UCSD-AML1 (cell line): ENCODE data around the gene BEGAIN.

ENCODE experiments used
- DNase-seq: peaks from one replicate; lab custom pipeline; 2025; ENCODE audit not compliant: unreplicated experiment; lab: John Stamatoyannopoulos, UW

Gene BEGAIN

DNA sequence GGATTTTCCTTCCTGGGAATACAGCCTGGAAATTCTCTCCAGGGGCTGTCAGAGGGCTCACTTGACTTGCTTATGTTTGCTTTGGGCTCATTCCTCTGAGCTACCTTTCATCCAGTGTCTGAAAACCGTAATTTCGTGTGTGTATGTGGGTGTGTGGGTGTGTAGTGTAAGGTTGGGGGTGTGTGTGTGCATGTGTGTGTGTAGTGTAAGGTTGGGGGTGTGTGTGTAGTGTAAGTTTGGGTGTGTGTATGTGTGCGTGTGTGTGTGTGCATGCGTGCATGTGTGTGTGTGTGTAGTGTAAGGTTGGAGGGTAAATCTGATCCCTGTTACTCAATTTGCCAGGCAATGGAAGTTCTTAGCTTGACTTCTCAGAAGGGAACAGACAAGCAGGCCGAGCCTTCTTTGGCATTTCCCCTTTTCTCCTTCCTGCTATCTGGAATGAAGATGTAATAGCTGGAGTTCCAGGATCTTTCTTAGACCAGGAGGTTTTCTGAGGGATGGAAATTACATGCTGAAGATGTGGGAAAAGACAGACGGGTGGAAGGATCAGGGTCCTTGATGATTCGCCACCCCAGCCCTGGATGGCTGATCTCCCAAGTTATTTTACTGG is 15.5 kb upstream of the BEGAIN start:
- DNase-seq, result no peak

DNA sequence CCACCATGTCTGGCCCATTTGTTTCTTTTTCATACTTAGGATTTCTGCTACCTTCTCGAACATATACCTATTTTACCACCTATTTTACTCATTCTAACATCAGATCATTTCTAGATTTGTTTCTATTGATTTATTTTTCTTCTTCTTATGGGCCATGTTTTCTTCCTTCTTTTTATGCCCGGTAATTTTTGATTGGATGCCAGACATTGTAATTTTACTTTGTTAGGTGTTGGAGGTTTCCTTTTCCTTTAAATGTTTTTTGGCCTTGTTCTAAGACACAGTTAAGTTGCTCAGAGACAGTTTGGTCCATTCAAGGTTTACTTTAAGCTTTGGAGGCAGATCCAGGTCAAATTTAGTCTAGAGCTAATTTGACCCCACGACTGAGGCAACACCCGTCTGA is 14.7 kb upstream of the BEGAIN start:
- no peak for DNase-seq

DNA sequence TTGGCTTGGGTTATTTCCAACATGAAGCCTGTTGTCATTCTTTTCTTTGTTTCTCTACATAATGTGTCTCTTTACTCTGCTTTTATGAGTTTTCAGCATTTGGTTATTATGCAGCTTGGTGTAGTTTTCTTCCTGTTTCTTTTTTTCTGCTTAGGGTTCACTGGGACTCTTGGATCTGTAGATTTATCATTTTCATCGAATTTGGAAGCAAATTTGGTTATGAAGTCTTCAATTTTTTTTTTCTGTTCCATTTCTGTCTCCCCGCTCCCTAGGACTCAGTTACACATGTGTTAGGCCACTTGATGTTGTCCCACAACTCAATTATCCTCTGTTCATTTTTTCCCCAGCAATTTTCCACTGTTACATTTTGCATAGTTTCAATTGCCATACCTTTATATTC is 13.8 kb upstream of the BEGAIN start:
- DNase-seq, result no peak

DNA sequence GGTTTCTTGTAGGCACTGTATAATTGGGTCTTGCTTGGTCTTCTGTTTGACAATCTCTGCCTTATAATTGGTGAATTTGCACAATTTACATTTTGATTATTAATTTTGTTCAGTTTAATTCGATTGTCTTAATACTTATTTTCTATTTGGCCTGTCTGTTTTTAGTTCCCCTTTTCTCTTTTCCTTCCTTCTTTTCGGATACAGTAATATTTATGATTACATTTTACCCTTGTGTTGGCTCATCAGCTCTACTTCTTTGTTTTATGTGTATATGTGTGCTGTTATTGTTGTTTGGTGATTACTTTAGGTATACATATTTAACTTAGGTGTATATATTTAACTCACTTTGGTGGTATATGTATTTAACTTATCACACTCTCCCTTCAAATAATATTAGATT is 12.8 kb upstream of the BEGAIN start:
- no peak for DNase-seq

DNA sequence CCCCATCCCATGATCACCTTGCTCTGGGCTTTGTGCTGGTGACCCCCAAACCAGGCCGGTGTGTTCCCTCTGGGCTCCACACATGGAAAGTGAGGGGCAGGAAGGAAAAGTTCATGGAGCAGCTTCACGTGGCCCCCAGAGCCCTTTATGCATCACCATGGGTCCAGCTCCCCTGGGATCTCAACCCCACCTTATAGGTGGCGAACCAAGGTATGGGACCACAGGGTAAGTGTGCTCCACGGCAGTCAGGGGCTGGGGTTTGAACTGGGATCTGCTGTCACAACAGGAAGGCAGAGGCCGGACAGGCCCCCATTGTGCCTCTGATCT is 7.4 kb upstream of the BEGAIN start:
- DNase-seq, result no peak

DNA sequence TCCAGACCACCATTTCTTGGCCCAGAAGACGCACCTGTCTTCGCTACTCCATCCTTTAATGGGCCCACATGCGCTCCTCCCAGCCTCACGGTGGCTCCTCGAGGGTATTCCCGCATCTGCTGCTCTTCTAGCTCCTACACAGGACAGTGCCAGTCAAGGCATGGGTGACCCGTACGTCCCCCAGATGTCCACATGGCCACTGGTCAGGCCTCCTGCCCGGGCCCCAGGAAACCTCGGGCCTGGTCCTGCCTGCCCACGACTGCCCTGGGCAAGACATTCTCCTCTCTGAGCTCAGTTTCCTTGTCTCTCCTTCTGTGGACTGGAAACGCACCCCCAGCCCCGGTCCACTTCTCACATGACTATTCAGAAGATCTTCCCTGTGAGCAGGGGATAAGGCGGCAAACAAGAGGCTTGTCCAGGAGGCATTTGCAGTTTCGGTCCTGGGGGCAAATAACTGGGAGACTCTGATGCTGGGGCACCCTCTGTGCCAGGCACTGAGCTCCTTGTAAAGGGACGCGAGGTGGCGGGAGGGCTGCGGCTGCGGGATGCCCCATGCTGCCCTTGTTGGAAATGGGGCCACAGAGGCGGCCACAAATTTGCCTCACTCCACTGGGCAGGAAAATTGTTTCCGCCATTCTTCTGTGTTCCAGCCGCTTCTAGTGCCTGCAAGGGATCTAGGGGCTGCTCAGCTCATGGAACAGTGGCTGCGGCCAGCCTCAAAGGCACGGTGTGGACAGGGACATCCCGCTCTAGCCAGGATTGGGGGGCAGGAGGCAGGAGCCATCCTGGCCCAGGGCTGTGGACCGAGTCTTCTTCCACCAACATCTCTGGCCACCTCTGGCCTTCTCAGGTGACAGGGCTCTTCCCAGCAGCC is 6.8 kb upstream of the BEGAIN start:
- DNase-seq, result no peak

DNA sequence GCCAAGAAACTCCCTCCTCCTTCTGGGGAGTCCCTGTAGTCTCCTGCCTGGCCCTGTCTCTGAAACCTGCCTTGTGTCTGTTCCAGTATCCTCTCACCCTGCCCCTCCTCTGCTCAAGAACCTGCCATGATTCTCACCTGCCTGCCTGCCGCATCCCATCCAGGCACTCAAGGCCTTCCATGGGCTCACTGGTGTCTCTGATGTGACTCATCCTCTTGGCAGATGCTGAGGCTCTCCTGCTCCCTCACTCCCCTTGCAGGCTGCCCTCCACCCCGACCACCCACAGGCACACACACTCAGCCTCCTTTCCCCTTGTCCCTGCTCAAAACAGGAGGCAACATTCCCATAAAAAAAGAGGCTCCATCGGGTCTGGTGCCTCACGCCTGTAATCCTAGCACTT is 5.8 kb upstream of the BEGAIN start:
- DNase-seq, result no peak

DNA sequence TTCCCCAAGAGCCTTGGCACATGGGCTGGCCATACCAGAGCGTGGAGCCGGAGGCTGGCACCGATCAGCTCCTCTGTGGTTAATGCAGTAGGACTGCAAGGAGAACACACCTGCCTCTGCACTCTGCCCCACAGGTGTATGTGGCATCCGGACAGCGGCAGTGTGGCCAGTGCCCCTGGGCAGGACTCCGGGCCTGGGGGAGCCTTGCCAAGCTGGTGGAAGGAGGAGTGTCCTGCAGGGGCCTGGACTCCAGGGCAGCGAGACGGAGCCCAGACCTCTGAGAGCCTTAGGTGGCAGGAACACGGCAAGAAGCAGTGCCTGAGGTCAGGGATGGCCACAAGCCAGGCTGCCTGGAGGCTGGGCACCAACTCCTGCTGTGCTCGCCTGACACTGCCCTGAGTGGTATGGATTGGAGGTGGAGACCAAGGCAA is 5.3 kb upstream of the BEGAIN start:
- no peak for DNase-seq

DNA sequence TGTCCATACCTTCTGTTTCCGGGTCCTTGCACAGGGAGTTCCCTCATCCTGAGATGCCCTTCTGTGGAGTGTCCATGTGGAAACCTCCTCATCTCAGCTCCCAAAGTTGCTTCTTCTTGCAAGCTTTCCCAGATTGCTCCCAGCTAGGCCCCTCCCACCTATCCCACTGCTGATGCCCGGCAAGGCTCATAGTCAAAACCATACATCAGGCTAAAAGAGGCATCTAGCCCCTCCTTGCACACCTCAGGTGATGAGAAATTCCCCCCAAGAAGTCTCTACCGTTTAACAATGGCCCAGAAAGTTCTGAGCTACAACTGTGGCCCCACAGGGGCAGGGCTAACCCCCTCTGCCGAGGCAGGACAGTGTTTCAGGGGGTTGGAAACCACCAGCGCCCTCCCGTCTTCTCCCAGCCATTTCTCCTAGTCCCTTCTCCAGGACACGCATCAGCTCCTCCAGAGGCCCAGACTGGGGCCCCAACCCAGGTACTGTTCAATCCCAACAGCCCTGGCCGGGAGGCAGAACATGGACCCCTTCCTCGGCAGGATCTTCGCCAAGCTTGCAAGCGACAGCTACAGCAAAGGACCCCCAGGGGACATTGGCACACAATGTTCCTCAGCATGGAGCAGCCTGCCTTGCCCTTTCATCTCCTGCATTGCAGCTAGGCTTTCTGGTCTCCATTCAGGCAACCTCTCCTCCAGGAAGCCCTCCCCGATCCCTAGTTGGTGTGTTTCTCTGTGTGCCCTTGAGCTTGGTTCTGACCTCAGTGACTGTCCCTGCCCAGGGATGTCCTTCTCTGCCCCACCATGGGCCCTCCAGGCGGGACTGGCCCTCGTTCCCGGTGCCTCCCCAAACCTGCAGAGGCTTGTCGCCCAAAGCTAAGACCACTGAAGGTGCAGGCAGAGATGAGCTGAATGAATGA is 4.5 kb upstream of the BEGAIN start:
- DNase-seq, result no peak

DNA sequence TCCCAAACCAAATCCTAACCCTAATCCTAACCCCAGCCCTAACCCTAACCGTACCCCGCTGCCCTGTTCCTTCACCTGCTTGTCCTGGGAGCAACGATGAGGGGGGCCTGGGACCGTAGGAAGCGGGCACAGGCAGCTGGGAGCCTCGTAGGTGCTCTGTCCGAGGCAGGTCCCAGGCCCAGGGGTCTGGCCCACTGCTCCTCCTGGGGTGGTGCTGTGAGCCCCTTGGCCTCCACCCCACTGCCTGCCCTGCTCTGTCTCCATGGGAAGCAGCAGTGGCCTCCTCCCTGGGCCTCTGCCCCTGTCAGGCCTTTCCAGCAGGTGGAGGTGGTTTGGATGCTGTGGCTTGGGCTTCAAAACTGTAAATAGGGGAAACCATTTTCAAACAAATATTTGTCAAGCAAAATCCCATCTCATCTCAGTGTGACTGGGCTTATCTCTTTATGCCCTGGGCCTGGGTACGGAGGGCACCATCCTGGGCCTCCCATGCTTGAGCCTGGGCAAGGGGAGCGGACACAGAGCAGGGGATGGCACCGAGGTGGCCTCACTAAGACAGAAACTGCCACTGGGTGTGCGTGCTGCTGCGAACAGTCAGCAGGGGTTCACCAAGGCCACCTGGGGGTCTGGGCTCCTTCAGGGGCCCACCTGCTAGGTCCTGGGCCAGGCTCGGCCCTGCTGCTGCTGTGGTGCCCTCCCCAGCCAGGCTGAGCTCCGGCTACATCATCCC is 3.7 kb upstream of the BEGAIN start:
- DNase-seq, result no peak

DNA sequence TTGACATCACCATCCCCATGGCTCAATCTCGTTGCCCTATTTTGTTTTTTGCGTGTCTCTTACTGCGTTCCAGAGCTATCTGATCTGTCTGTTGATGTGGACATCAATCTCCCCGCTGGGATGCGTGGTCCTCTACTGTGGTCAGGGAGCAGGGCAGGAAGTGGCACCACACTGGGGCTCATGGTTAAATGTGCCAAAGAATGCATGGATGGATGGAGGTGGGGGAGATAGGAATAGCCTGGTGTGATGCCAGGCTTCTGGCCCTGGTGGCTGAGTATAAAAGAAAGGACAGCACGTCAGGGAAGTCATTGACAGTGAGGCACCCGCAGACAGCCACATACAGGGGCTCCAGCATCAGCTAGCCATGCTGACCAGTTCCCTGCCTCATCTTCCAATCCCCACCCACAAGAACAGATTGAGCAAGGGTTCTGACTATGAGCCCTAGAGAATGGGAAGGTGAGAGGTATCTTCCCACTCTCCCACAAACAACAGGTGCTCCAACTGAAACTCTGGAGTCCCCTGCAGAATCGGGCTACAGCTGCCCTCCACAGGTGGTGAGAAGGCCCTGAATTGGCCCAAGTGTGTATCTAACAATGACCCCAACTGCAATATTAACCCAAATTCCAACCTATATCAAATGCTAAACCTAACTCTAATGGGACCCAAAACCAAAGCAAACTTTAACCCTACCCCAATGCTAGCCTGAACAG is 2.7 kb upstream of the BEGAIN start:
- no peak for DNase-seq

DNA sequence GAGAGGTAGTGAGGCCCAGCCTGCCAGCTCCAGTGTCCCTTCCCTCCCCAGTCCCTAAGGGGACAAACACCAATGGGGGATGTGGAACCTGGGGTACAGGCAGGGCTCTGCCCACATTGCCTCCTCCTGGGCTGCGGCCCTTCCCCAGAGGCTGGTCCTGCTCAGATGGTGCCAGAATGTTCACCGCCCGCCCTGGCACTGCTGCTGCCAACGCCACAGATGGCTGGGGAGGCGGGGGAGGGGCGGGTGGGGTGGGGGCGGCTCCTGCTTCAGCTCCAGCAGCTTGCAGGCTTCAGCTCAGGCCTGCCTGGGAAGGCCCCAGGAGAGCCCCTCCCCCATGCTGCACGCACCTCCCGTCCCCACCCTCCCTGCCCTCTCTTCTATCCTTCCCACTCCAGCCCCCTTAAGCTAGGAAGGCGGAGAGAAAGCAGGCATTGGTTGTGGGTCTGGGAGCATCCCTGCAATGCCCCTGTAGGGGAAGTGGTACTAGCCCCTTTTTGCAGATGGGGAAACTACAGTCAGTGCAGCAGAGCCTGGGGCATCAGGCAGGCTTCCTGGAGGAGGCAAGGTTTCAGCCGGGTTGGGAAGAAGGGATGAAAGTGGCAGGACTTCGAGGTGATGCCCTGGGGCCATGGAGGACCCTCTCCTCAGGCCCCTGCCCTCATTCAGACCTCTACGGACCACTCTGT is 2.0 kb upstream of the BEGAIN start:
- DNase-seq, result no peak

DNA sequence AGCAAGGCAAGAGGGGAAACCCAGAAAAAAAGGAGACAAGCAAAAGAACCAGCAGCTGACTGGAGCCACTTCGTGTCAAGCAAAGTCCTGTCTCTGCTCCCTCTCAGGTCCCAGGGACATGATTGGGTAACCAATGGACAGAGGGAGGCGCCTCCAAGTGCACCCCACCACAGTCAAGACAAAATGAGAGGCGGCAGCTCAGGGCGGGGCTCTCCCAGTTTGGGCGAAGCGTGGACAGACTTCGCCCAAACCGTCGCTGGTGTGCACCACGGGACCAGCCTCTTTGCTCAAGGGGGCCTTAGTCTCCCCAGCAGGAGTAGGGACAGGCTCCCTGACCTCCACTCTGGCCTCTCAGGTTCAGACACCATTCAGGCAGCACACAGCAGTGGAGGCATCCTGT is 1.5 kb upstream of the BEGAIN start:
- DNase-seq, result no peak

DNA sequence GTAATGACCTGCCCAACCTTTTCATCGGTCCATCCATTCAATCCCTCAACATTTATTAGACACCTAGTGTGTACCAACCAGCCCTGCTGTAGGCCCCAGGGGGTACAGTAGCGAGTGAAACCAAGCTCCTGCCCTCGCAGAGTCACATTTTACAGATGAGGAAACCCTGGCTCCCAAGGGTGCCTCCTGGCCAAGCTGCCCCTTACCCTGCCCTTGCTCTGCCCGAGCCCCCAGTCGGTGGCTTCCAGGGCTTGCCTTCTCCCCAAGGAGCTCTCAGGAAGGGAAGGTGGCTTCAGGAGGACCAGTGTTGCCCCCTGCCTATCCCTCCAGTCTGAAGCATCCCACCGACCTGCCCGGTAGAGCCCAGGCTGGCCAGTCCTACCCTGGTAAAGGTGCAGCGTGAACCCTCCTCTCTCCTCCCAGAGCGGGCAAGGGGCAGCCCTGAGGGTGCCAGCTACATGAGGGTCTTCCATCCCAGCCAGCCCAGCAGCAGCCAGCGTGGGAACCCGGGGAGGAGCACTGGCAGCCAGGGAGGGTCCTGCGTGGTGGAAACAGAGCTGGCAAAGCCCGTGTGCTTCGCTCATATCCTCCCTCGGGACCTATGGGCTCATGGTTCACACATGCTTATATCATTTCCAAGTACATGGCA is 670 bp upstream of the BEGAIN start:
- no peak for DNase-seq

DNA sequence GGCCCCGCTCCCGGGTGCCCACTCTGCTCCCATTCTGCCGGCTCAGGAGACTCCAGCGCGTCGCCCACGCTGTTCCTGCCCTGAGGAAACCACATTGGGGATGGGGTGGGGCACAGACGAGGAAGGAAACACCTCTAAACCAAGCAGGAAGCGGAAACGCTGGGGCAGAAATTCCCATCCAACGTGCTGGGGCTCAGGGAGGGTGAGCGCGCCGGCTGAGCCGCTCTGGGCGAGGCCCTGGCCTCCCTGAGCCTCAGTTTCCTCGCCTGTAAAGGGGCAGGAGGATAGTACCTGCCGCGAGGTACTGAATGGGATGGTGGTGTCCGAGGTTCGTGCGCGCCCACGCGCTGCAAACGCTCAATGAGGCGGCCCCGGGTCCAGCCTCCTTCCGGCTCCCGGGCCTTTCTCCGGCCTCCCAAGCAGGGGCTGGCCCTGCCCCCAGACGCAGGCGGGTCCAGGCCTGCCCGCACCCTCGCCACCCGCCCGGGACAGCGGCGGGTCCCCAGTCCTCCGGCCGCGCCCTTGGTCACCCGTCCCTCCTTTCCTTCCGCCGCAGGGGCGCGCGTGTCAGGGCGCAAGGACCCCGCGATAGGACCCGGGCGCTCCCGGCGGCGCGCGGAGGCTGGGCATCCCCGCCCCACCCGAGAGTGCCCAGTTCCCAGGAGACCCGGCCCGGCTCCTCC is 673 bp downstream of the BEGAIN start:
- peak; percentile 72 for DNase-seq

DNA sequence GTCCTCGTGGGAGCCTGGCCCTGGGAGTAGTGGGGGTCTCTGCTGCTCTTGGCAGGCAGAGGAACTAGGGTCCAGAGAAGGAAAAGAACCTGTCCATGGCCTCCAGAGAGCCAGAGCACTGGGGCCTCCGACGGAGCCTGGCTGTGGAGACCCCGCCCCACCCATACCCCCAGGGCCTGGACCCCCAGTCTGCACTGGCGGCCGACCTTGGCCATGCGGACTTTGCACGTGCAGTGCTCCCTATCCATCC is 1.1 kb downstream of the BEGAIN start:
- DNase-seq, result no peak

DNA sequence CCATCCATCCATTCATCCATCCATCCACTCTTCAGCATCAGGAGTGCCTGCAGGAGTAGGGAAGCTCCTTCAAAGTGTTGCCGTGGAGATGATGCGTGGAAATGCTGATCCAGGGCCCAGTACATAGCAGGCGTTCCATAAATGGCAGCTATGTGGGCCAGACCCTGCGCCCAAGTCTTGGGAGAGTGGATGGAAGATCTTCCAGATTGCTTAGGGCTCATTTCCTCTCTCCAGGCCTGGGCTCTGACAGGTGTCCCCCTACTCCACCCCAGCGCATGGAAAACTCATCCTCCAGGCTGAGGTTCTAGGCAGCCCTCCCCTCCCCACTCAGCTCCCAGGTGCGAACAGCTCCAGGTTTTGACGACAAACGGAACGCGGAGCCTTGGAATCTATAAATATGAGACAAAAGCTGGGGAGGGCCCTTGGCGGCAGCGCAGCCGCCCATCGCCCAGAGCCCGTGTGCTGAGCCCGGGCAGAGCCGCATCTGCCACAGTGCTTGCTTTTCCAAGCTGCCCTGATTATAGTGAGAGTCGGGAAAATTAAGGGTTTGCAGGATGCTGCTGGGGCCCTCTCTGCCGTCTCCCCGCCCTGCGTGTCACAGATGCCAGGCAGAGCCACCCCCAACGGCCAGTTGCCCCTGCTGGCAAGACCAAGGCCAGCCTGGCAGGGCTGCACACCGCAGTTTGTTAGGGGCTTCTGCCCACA is 1.6 kb downstream of the BEGAIN start:
- DNase-seq, result no peak
